GM19025 (cell line): ENCODE measurements around the gene PRLR.
"Not testable (repeated sequence)": the region's sequence is repeated elsewhere in the genome, so short reads cannot be mapped to it uniquely, and the experiment has no call there.

Experiments
- ATAC-seq: cut with Tn5 transposase; IDR thresholded peaks from one replicate; pipeline ENCODE4 v1.9.1; 2021; ENCODE audit warnings: mild to moderate bottlenecking, low read depth, moderate library complexity; ENCODE audit not compliant: unreplicated experiment

Gene PRLR

DNA sequence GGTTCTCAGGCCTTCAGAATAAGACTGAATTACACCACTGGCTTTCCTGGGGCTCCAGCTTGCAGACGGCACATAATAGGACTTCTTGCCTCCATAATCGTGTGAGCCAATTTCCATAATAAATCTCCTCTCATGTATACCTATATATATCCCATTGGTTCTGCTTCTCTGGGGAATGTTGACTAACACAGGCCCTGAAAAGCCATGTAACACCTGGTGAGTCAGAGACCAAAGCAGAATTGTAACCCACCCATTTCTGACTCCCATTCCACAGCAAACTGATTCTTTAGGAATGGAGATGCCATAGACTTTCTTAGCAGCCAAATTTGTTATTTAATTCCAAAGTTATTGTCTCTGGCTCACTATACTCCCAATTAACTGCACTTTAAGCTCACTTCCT, 97.1 kb downstream of the PRLR start:
- no peak for ATAC-seq

DNA sequence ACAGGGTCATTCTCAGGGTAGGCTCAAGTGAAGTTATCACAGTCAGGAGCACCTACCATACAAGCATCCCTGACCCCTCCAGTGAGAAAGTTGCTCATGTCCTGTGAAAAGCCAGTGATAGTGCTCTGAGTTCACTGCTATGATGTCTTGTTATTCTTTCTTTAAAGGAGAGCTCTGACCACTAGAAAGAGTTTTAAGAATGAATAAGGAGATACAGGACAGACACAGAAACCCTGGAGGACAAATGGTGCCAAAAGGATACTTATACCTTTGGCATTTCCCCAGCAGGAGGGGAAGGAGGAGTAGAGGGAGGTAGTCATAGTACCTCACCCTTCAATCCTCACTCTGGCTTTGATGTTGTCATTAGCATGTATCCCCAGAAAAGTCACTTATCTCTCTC, 98.6 kb downstream of the PRLR start:
- ATAC-seq = no peak

DNA sequence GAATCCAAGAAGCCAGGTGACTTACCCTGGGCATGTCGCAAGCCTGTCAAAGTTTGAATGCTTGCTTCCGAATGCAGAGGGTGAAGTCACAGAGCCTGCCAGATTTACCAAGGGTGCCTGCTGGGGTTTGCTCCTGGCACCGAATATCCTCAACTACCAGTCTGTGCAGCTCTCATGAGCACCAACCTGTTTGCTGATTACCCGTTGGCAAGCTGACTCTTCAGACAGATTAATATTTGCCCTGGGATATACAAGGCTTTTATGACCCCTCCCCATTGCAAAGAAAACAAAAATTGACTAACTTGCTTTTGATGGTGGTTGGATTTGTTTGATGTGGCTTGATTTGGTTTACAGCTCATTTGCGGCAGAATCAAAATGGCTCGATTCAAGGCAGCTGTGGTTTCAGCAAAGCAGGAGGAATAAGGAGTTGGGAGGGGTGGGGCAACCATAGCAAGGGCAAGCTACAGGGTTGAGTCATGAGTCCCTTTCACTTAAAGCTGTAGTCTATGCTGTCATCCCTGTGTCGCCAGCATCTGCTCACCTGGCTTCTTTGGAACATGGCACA, 100.3 kb downstream of the PRLR start:
- no peak for ATAC-seq

DNA sequence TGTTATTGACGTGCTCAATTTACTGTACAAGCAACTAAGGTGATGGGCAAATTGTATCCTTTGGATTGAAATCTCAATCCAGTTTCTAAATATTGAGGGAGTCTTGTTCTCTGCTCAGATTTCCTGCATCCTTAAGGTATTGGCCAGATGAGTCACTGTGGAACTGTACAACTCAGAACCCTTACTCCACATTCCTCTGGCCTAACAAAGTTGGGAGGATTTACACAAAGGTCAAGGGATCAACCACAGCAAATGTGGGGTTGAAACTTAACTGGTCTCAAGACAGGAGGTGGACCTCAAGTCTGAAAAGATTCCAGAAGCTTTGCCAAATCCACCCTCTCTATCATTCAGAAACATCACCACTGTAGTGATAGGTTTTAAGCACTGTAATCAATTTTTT, 101.0 kb downstream of the PRLR start:
- no peak for ATAC-seq

DNA sequence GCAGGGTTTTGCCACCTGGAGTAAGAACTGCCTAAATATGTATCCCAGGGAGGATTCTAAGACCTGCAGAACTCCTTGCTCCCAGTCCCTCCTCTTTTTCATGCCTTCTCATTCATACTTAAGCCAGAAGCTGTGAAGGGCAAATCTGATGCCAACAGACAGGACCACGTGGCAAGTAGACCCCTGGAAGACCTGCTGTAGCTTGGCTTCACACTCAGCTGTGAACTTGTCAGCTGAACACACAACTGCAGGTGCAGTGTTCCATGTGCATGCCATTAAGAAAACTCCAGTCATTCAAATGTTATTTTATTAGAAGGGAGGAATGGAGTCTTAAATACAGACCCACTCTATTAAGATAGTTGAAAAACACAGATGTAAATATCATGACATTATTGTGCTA, 103.3 kb downstream of the PRLR start:
- ATAC-seq = no peak

DNA sequence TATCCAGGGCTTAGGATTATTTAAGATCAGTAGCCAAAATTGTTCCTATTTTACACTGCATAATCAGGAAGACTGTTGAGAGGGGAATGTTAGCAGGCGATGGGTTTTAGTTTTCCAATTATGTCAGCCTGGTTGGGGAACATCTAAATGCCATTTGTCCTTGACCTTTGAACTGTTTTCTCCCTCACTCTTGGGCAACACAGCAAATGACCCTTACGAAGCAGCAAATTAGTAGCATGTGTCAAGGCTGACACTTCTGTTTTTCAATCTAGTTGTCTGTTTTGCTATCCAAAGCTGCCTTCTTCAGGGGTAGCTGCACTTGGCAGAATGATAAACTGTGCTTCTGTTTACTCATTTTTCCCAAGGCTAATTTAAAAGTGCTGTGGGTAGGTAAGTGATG, 104.5 kb downstream of the PRLR start:
- no peak for ATAC-seq

DNA sequence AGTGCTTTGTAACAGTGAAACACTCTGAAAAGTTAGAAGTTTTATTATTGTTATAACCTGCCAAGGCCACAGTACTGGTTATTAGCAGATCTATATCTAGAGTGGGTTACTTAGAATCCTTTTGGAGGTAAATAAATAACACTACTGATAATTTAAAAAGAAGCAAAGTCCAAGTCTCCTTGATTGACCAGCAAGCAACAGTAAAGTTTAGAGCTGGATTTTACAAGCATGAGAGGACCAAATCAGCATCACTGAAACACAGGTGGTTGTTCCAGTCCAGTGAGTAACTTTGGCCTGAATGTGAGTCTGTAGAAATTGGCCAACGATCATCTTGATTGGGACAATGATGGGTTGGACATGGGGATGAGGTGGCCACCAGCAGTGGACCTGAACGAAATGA, 105.4 kb downstream of the PRLR start:
- no peak for ATAC-seq

DNA sequence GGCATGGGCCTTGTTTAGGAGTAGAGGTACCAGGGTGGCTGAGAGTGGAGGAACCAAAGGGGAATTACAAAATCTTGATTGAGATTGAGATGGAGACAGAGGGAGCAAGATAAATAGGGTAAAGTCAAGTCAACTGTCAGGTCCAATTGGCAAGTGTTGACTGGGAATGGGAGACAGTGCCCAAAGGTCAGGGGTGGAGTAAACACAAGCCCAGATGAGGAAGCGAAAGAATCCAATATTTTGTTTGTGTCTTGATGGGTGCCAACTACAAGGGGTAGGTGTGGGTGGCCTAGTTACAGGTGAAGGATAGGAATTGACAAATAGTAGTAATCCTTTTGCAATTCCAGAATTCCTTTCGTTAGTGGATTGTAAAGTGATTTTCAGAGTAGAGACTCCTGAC, 107.5 kb downstream of the PRLR start:
- no peak for ATAC-seq

DNA sequence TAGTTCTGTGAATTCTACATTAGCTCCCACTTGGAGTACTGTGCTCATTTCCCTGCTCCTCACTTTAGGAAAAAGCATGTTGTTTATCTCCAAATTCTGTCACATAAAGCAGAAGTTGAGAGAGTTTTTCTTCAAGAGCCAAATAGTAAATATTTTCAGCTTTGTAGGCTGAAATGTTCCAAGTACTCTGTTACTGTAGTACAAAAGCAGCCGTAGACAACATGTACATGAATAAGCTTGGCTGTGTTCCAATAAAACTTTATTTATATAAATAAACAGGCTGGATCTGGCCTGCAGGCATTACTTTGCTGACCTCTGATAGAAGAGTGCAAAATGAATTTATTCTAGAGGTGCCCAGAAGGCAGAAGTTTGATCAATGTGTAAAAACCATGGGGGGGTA, 109.6 kb downstream of the PRLR start:
- no peak for ATAC-seq

DNA sequence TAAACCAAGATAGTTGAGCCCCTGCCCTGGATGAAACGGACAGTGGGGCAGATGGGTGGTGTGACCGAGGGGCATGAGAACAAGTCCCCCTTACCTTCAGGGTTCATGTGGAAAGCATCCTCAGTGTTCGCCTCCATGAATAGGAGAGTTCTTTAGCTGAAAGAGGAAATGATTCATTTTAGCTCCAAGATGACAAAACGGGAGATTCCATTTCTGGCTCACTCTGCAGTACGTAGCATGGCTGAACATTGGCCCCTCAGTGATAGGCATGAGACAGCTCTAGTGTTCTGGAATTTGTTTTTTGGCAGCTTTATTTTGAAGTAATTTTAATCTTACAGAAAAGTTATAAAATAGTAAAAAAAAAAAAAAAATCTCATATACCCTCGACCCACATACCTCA, 112.3 kb downstream of the PRLR start:
- no peak for ATAC-seq

DNA sequence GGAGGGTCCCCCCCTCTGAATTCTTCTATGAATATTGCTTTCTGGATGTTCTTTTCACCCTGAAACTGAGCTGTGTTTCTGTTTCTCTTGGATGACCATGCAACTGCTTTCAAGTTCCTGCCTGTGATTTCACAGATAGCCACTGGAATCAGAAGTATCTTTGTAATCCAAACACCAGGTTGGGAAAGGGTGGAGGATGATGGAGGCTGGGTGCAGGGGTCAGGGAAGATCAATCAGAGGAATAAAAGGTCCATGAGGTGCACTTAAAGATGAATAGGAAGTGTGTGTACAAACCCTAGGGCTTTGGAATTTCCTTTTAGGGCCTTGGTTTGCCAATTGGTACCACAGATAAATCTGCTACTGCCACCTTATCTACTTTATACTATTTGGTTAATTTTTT, 114.4 kb downstream of the PRLR start:
- ATAC-seq = no peak

DNA sequence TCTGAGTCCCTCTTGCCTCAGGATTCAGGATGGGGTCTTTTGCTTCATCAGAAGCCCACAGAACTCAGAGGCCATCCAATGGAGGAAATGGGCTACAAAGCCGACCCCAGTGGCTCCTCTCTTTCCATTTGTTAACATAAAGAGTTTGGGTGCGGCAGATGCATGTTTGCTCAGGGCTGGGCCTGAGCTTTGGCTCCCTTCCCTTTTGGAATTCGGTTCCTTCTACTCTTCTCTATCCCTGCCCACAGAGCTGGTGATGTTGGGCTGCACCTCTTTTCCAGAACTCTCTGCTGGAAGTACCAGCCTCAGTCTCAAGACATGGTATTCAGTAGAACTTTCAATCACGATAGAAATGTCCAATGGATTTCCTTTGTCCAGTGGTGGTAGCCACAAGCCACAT, 115.6 kb downstream of the PRLR start:
- ATAC-seq = no peak

DNA sequence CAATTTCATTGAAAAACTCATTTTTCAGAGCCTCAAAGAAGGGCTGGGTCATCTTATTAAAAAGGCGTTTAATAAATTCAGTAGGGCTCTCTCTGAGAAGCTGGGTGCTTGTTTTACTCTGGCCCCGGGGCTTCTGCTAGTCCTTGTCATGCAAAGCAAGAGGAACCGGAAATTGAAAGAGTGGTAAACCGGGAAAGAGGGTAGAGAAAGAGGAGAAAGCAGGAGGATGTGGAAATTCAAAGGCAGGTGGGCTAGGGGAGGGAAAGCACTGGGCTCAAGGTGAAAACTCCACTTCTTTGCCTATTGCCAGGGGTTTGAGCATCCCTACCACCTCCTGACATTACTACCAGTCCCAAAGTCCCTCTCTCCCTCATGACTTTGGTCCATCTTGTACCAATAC, 118.0 kb downstream of the PRLR start:
- no peak for ATAC-seq

DNA sequence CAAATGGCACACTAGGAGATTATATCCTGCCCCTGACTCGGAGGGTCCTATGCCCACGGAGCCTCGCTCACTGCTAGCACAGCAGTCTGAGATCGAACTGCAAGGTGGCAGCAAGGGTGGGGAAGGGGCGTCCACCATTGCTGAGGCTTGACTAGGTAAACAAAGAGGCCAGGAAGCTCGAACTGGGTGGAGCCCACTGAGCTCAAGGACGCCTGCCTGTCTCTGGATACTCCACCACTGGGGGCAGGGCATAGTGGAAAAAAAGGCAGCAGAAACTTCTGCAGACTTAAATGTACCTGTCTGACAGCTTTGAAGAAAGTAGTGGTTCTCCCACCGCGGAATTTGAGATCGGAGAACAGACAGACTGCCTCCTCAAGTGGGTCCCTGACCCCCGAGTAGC, 125.7 kb downstream of the PRLR start:
- ATAC-seq = not testable (repeated sequence)

DNA sequence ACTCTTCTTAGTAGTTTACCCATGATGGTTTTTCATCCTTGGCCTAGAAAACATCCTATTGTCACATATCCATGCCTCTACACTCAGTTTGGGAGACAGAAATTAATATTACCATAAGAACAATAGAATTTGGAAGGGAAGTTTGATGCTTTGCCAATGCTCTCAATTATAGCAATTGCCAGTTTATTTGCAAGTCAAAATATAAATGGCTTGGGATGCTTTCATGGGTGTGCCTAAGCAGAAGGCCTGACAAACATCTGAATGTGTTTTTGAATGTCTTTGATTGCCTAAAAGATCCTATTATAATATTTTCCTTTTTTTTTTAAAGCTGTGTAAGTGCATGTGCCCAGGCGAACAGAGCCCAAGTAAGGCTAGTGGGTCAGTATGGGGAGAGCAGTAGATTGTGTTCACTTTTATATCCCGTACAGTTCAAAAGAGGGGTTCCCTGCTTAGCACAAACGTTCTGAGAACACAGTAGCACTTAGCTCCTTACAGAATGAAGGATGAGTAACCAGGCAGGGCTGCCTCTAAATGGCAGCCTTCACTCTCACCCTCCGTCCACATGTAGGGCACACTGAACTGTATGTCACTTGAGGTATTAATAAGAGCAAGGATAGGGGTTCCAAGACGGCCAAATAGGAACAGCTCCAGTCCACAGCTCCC, 126.5 kb downstream of the PRLR start:
- ATAC-seq = no peak

DNA sequence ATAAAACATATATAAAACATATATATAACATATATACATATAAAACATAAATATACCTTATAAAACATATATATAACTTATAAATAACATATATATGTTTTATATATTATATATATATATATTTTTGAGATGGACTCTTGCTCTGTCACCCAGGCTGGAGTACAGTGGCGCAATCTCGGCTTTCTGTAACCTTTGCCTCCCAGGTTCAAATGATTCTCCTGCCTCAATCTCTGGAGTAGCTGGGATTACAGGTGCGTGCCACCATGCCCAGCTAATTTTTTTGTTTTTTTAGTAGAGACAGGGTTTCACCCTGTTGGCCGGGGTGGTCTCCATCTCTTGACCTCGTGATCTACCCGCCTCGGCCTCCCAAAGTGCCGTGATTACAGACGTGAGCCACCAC, 128.6 kb downstream of the PRLR start:
- ATAC-seq = not testable (repeated sequence)

DNA sequence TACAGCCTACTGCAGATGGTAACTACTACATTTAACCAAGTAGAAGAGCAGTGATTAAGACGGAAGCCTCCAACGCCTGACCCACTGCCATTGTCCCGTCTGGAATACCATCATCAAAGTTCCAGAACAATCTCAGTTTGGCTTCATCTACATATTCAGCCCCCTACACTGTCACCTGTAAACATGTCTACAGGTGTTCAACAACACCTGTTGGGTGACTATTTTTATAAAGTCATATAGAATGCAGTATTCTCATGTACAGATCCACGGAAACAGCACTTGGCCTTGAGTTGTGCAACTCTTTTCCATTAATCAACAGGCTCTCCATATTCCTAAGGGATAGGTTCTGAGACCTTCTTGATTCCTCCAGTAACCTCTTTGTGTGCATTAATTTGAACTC, 129.3 kb downstream of the PRLR start:
- ATAC-seq = no peak

DNA sequence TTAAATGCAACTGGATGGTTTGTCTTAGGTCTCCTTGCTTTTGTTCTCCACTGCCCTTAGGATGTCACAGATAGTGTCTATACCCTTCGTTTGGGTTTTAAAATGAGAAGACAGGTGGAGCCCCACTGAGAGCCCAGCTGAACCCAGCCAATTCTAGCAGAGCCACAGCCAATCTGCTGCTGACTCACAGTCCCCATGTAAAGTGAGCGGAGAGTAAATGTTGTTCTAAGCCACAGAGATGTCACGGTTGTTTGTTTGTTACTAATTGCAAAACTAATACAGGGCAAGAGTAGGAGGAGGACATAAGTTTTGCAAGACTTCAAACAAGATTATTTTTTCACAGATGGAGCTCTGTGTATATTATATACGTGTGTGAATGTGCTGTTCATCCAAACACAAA, 132.1 kb downstream of the PRLR start:
- ATAC-seq = peak; percentile 70

DNA sequence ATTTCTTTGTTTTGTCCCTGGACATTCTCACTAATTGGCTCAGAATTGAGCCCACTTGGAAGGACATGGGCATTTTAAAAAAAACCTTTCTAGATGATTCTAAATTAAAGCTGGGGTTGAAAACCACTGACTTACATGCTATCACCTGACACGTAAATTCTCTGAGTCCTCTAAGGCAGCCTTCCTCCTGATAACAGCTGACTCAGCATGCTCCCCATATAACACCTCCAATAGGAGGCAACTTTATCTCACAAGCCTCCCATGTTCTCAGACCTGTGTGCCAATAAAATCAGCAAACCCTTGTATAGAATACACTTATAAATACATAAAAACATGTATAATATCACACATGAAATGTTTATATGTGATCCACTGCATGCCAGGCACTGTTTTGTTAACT, 133.4 kb downstream of the PRLR start:
- ATAC-seq = no peak

DNA sequence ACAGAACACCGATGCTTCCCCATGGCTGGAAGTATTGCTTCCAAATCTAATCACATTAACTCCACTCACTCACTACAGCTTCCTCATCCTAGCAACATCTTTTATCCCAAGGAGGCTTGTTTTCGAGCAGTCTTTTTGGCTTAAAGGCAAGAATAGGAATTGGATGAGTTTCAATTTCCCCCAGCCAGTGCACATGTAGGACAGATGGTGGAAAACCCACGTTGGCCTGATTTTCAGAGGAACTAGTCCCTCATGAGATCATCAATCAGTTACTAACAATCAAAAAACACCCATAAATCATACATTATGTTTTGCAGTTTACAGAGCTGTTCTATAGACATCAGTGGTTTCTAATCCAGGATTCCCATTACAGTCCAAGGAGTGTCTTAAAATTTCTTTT, 134.1 kb downstream of the PRLR start:
- no peak for ATAC-seq

DNA sequence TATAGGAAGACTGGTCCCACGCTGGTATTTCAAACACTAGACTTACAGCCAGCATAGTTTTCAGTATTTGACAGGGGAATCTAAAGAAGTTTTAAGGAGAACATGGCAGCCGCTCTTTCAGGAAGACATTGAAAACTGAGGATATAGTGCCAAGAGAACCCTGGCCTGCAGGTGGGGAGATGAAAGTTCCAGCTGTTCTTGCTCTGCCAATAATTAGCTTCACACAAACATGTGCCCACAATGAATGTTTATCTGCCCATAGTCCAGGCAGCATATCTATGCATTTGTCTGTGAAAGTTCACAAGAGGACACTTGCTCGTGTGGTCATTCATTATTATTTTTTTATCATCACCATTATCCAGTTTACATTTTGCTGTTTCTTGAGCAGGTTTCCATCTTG, 134.9 kb downstream of the PRLR start:
- ATAC-seq = no peak

DNA sequence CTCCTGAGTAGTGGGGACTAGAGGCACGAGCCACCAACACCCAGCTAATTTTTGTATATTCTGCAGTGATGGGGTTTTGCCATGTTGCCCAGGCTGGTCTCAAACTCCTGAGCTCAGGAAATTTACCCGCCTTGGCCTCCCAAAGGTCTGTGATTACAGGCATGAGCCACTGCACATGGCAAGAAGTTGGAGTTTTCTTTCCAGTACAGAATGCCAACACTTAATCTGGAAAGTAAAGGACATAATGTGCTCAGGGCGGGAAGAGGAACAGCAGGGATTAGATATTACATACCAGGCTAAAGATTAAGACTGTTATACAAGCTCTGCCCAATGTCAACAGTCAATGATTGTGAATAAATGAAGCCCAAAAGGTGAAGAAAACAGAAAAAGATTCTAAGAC, 135.3 kb downstream of the PRLR start:
- no peak for ATAC-seq

DNA sequence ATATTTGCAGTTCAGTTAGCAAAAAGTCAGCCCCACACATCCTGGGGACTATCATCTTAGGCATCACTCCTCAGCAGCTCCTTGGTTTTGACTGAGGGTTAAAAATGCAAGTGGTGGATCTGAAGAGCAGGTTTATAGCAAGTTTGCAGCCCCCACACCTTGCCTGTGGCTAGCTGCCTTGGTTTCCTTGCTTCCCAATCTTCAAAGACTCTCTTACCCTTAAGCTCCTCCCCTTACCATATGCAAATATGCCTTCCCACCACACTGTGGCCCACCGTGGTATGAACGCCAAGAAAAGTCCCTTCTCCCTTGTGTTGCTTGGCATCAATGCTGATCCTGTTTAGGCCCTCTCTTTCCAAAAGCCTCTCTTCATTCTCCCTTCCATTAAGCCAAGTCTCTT, 137.6 kb downstream of the PRLR start:
- no peak for ATAC-seq
